Gastrocnemius medialis (tissue), 4 donors: ENCODE data around the gene KCNQ1.

ENCODE experiments used
- CTCF ChIP-seq, 5 experiments: fragments of 450-650 bp in 3 of 5; fragments of 200-600 bp in 2 of 5; sonication (generic) in 2 of 5; IDR thresholded peaks in 4 of 5; conservative IDR thresholded peaks in 1 of 5; 1 replicate in 4 of 5; 2 replicates in 1 of 5; pipeline ENCODE4 v1.5.1; 2016 to 2019; ENCODE audit warnings: antibody characterized with exemption in 5 of 5, mild to moderate bottlenecking in 3 of 5, moderate library complexity in 3 of 5
- POLR2A ChIP-seq, 2 donors: fragments of 450-650 bp; IDR thresholded peaks; one replicate each; pipeline ENCODE4 v1.6.1; 2017; ENCODE audit warnings: antibody characterized with exemption in 2 of 2, mild to moderate bottlenecking in 2 of 2, moderate library complexity in 2 of 2

- TF ChIP-seq CTCF (IDR thresholded peaks at IDR 0.05 in 4 of 5, conservative IDR thresholded peaks at IDR 0.05 in 1 of 5) (no peak), POLR2A (IDR thresholded peaks at IDR 0.05) (no peak)
Measured at GRCh38 chr11:2833716-2834502, 389.1 kb downstream of the KCNQ1 start.
